Tibial nerve (tissue), 3 donors: ENCODE measurements around the gene TSPAN3.

ENCODE experiments used
- CTCF ChIP-seq, 5 experiments: fragments of 200-600 bp in 3 of 5; fragments of 450-650 bp in 2 of 5; sonication (generic) in 3 of 5; IDR thresholded peaks; one replicate each; pipeline ENCODE4 v1.5.1; 2016 to 2019; ENCODE audit warnings: antibody characterized with exemption in 5 of 5, mild to moderate bottlenecking in 3 of 5, moderate library complexity in 2 of 5
- POLR2A ChIP-seq, 2 donors: fragments of 450-650 bp; IDR thresholded peaks; one replicate each; pipeline ENCODE4 v1.6.1; 2017; ENCODE audit warnings: antibody characterized with exemption in 2 of 2, mild to moderate bottlenecking in 2 of 2, moderate library complexity in 2 of 2

- no peak for TF ChIP-seq CTCF (IDR thresholded peaks at IDR 0.05)
- no peak for TF ChIP-seq POLR2A (IDR thresholded peaks at IDR 0.05)
Observed at GRCh38 chr15:77044228-77045042, 26.5 kb downstream of the TSPAN3 start.
